ENCODE results near the gene CRTAC1. TPM values are rescaled to one million over a fixed set of nuclear protein-coding genes. Genes with fewer than 3 reads are reported as not detected.
A peak's percentile ranks its signal among the peaks of the same experiment; 100 is the strongest.

The CRTAC1 gene
- total RNA-seq, 1 experiment from 2014 or later: 0.20 TPM

GRCh38 chr10:97914171-97914836, 116.1 kb downstream of the CRTAC1 start:
- no peak for DNase-seq (ENCODE audit: low read depth, low spot score)
- ChIA-PET RAD21 (ENCODE audit: low non-redundant PET in 1 of 2, low total read pairs in 2 of 2, uncharacterized antibody in 2 of 2, unreplicated experiment in 2 of 2) (interaction anchor here (1.2 to 2.1 kb wide), 4 partner anchors 127 to 132 kb away, joined by 3 to 13 read pairs (median 7); no protein-coding TSS in a partner anchor), CTCF (interaction anchor here (0.6 to 5.6 kb wide), 9 partner anchors 9 to 553 kb away, joined by 3 to 76 read pairs (median 3); no protein-coding TSS in a partner anchor), POLR2A (no interaction called here)
- Histone ChIP-seq H2AFZ (ENCODE audit: low read depth, low read length, poor library complexity, severe bottlenecking) (peak overlapping the region; percentile 75), H3K27me3 (ENCODE audit: insufficient read depth, low read length) (peaks cover 5% of the 10 kb centered on the region; the same call in 1 of the 2 replicates), H3K4me1 (ENCODE audit: control insufficient read depth in 1 of 2, insufficient read depth in 2 of 2, low read length in 2 of 2) (peaks cover 3 to 9% of the 10 kb centered on the region in 2 experiments; a peak in 3 of 4 replicates), H3K27ac (ENCODE audit: low read depth, low read length) (no peak overlapping the region; the same call in 1 of the 2 replicates), H4K20me1 (ENCODE audit: insufficient read depth) (no peaks in the 10 kb centered on the region), H3K9me2 (ENCODE audit: insufficient read depth) (no peaks in the 10 kb centered on the region), H3K9ac (ENCODE audit: low read length) (no peak overlapping the region), H3K9me3 (ENCODE audit: control insufficient read depth in 1 of 2, insufficient read depth in 1 of 2, low read depth in 1 of 2, low read length in 2 of 2) (no peaks in the 10 kb centered on the region), H3K36me3 (ENCODE audit: control insufficient read depth in 1 of 2, insufficient read depth in 2 of 2, low read length in 2 of 2) (no peaks in the 10 kb centered on the region), H3K79me2 (ENCODE audit: insufficient read depth, low read length) (no peaks in the 10 kb centered on the region), H3K4me3 (replicated peaks in 1 of 2; ENCODE audit: low read depth in 1 of 2, low read length in 2 of 2) (no peak overlapping the region), H3K4me2 (ENCODE audit: low read length) (peak overlapping the region; percentile 57)
- BruUV-seq (replicated peaks): no TSS peak
- intact Hi-C loops (cut with micrococcal nuclease): loop anchor here (1.0 to 10.0 kb wide), 4 partner anchors 127 to 750 kb away; no protein-coding TSS in a partner anchor
- ATAC-seq: peak; percentile 51
- TF ChIP-seq CTCF (IDR thresholded peaks at IDR 0.05 in 2 of 3, conservative IDR thresholded peaks at IDR 0.05 in 1 of 3; ENCODE audit: borderline replicate concordance in 1 of 3, insufficient read depth in 1 of 3, low read depth in 2 of 3, low read length in 2 of 3) (no peak), SRF (IDR thresholded peaks at IDR 0.05; ENCODE audit: low read depth) (no peak), SP1 (IDR thresholded peaks at IDR 0.05; ENCODE audit: low read depth) (no peak), JUND (IDR thresholded peaks at IDR 0.05) (no peak), ELF1 (IDR thresholded peaks at IDR 0.05; ENCODE audit: borderline replicate concordance, low read depth) (no peak), TCF7L2 (IDR thresholded peaks at IDR 0.05; ENCODE audit: borderline replicate concordance, extremely low read depth, insufficient read depth, insufficient read length) (no peak), CEBPB (IDR thresholded peaks at IDR 0.05; ENCODE audit: low read depth) (no peak), ZFX (IDR thresholded peaks at IDR 0.05) (no peak), POLR2AphosphoS5 (IDR thresholded peaks at IDR 0.05; ENCODE audit: low read depth, low read length) (no peak), REST (IDR thresholded peaks at IDR 0.05; ENCODE audit: low read depth) (no peak), YY1 (IDR thresholded peaks at IDR 0.05; ENCODE audit: extremely low read depth, insufficient replicate concordance, low read depth, low read length) (no peak), CBX3 (IDR thresholded peaks at IDR 0.05; ENCODE audit: low read depth) (no peak)

Data from HCT116 (cell line).